ENCODE results near the gene TMLHE.
"Not testable (repeated sequence)": the region's sequence is repeated elsewhere in the genome, so short reads cannot be mapped to it uniquely, and the experiment has no call there.

TMLHE gene, protein sequence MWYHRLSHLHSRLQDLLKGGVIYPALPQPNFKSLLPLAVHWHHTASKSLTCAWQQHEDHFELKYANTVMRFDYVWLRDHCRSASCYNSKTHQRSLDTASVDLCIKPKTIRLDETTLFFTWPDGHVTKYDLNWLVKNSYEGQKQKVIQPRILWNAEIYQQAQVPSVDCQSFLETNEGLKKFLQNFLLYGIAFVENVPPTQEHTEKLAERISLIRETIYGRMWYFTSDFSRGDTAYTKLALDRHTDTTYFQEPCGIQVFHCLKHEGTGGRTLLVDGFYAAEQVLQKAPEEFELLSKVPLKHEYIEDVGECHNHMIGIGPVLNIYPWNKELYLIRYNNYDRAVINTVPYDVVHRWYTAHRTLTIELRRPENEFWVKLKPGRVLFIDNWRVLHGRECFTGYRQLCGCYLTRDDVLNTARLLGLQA

DNA sequence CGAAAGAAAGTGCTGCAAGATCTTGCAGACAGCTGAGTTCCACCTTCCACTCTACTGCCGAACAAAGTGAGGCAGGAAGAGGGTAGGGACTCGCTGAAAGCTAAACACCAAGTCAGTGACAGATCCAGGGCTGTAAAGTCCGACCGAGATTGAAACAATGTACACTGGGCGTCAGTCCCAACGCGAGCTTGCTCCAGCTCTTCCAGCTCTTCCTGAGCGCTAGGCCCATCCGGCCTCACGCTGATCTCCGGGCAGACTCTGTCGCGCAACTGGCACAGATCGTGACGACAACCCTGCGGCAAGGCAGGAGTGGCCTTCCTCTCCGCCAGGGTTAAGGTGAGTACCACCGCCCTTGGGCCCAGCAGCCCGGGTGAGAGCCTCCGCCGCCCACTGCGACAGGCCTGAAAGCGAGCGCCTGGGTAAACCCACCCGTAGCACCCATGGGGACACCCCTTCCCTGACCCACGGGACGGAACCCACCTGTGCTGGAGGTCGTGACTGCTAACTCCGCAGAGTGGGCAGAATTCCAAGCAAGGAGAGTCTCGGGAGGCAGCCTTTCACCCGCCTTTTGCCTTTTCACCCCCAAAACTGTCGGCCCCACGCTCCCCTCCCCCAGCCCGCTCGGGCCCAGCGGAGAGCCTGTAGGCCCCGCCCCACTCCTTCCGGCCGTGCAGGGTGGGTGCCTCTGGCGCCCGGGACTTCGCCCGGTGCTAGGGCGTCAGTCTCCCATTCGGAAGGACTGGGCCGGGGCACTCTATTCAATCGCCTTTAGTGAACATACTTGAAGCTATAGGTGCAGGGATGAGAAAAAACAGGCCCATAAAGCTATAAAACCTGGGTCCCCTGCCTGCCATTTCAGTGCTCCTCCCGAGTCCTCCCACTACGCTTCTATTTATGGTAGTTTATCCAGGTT is at the start of gene TMLHE, which contains the start of gene SPRY3:
TSS of gene TMLHE (minus strand) at position 641 of the 913 bp plus-strand sequence. CDS start 67,676 bp downstream, outside the sequence.
TSS of gene SPRY3 (plus strand) at position 275 of the 913 bp plus-strand sequence.
- DNase-seq, result no peak

DNA sequence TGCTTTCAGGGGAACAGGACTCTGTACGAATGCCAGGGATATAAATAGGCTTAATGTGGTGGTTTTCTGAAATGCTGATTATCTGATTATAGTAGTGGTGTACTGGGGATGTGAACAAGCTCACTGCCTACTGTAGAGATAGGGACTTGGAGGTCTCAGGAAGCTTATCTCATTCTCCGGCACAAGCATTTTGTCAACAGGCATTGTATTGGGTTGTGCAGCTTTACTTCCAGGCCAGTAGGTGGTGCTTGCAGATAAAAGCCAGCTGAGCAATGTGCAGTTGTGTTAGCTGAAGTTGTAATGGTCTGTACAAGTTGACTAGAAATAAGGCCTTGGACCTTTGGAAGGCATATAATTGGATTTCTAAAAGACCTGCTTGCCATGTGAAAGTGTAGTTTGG is 49.5 kb upstream of the TMLHE start:
- no peak for DNase-seq

DNA sequence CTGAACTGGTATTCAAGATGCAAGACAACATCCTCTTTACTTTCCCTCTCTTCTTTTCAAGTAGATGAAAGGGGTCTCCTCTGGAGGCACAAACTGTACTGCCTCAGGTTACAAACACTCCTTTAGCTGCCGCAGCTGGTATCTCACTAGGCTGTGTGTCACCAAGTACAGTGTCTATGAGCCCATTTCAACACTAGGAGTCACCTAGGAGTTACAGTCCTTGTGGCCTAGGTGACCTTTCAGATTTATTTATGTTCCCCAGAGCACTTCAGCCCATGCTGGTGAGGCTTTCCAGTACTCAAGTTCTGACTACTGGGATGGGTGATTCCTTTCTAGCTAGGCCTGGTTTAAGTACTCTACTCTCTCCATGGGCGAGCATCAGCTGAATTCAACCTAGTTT is 32.4 kb upstream of the TMLHE start:
- DNase-seq, result no peak

DNA sequence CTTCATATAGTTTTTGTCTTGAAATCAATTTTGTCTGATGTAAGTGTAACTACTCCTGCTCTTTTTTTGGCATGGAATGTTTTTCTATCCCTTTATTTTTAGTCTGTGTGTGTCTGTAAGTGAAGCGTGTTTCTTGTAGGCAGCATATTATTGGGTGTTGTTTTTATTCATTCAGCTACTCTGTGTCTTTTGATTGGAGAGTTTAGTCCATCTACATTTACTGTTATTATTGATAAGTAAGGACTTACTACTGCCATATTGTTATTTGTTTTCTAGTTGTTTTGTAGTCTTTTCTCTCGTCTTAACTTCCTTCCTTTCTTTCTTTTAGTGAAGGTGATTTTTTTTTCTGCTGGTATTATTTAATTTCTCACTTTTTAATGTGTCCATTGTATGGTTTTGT is 30.5 kb upstream of the TMLHE start:
- DNase-seq, result no peak

DNA sequence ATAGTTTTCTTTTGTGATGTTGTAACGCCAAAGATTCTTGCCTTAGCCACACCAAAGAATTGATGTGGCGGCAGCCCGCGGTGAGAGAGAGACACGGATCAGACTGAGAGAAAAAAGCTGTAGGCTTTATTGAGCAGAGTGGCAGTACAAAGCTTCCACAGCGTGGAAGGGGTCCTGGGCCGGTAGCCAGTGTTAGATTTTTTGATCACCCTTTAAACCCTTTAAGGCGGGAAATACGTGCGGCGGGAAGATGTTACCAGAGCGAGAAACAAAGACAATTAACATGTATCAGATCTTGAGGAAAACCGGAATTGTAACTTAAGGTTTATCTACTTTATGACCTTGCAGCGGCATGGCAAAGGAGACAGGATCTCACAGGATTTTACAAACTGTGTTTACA is 28.6 kb upstream of the TMLHE start:
- not testable (repeated sequence) for DNase-seq

DNA sequence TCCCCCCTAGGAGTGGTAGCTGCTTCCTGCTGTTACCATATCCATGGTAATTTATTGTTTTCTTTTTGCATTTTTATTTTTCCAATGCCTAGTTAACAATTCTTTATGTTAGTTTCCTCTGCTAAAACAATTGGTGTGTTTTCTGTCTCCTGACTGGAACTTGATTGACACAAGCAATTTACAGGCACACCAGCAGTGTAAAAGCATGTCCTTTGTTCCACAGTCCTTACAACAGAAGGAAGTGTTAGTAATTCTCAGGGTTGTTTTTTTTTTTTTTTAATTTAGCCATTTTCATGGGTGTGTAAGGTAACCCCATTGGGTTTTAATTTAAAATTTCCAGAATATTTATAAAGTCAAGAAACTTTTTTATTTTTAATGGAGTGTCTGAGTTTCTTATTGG is 25.0 kb upstream of the TMLHE start:
- DNase-seq, result no peak

DNA sequence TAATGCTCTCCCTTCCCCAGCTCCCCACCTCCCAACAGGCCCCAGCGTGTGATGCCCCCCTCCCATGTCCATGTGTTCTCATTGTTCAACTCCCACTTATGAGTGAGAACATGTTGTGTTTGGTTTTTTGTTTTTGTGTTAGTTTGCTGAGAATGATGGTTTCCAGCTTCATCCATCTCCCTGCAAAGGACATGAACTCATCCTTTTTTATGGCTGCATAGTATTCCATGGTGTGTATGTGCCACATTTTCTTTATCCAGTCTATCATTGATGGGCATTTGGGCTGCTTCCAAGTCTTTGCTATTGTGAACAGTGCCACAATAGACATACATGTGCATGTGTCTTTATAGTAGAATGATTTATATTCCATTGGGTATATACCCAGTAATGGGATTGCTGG is 22.3 kb upstream of the TMLHE start:
- not testable (repeated sequence) for DNase-seq

DNA sequence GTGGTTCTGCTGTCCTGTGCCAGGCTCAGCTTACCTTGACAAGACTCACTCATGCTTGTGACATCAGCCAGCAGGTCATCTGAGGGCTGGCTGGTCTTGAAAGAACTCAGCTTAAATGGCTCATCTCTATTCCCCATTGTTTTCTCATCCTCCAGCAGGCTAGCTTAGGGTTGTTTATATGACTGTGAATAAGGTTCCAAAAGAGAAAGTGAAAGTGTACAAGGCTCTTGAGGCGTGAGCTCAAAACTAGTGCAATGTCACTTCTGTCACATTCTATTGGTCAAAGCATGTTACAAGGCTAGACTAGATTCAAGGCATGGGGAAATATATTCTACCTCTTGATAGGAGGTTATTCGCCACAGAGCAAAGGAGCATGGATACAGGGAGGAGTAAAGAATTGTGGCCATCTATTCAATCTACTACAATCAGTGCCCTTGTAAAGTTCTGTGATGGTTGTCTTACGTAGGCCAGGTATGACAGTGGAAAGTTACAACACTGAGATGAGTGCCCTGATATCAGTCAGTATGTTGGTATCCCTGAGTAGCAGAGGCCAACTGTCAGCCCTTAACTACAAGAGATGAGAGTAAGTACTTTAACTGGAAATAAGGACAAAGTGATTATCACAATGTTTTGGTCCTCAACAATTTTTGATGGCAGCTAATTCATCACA is 19.8 kb upstream of the TMLHE start:
- no peak for DNase-seq

DNA sequence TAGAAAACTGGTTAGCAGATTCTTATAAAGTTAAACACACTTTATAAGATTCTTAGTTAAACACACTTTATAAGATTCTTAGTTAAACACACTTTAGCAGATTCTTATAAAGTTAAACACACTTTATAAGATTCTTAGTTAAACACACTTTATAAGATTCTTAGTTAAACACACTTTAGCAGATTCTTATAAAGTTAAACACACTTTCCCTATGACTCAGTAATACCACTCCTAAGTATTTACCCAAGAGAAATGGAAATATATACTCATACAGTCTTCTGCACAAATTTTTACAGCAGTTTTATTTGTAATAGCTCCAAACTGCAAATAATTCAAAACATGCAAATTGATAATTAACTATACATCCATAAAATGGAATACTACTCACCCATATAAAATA is 7.4 kb upstream of the TMLHE start:
- not testable (repeated sequence) for DNase-seq

DNA sequence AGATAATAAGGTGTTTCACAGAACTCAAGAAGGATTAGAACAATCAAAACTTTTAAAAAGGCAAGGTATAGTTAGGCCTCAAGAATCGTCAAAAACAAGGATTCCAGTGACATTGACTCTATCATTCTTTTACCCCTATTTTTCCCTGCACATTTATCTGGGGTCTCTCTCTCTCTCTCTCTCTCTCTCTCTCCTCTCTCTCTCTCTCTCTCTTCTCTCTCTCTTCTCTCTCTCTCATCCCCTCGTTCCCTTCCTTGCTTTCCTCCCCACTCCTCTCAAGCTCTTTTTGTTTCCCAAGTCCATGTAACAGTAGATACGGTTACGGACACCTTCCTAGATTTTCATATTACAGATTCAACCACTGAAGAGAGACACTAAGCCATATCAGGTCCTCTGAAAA is 3.2 kb upstream of the TMLHE start:
- DNase-seq, result no peak

DNA sequence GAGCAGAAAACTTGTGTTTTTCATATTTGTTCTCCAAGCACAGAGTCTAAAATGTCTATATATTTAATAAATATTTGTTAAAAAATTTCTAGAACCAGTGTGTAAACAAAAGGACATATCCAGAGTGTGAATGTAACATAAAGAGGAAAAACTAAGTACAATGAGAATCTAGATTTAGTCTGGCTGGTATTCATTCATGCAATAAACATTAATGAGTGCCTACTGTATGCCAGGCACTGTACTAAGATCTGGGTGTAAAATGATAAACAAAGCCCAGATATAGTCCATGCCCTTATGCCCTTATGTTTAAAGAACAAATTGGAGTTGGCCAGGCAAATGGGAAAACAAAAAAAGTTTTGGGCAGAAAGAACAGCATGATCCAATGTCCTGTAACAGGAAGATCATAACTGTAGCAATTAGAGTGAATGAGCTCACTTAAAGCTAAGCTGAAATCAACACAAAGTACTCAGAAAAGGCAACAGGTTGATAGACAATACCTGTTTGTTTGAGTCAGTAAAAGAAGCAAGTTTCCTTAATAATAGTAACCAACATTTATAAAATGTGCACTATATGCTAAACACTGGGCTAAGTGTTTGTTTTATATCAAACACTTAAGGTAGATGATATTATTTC is 1.3 kb upstream of the TMLHE start:
- DNase-seq, result no peak

DNA sequence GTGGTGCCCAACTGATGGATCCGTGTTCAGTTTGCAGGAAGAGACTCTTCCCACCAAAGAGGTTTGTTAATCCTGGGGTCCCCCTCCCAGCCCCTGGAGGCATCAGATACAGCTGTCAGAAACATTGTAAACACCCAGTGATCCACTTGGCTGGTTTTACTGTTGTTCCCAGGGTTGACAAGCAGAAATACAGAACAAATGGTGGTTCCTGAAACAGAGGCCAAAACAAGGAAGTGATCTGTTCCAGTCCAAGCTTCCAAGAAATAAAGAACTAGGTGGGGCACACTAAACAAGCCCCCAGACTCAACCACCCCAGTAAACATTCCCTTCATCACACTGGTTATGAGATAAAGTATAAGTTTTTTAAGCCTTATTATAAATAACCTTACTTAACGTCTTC is 1.4 kb downstream of the TMLHE start:
- DNase-seq, result no peak

DNA sequence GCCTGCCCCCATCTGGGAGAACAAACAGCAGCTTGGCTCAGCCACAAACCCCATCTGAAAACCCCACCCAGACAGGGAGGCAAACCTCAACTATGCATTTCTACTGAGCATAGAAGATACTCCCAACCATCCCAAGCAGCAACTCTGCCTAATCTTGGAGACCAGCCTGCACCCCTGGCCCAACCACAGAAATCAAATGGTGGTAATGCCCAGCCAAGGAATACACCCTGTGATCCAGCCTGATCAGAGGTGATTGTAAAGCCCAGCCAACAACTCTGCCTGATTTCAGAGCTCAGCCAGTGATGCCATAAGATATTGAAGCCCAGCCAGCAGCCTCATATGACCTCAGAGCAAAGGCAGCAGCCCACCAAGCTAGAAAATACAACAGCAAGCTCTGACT is 19.8 kb downstream of the TMLHE start:
- DNase-seq, result no peak

DNA sequence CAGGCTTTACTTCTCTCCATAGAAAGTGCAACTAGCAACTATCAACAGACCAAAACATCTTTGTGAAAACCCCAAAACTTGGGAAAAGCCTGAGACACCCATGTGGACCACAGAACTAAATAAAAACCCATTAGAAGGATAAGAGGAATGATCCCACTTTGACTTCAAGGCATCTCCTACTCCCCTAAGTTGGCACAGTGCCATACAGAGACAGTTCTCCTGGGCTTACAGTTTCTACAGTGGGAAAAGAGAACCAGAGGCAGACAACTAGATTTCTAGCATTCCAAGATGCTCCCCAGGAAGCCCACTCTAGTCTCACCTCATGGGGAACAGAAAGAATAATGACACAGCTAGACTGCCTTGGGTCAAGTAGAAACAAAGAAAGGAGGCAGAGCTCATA is 20.4 kb downstream of the TMLHE start:
- DNase-seq, result no peak

DNA sequence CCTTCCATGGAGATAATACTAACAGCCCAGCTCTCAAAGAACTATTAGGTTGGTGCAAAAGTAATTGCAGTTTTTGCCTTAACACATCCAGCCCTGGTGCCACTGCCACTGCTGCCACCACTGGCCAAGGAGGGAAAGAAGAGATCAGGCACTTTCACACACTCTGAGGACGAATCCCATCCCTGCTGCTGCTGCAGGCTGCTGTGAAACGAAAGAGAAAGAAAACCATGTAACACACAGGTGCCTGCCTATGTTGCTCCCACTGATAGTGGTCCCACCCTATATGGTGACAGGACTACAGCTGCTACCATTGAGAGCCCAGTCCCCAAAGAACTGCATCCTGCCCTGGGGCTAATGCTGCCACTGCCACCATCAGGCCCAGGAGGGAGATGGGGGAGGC is 35.1 kb downstream of the TMLHE start:
- no peak for DNase-seq

DNA sequence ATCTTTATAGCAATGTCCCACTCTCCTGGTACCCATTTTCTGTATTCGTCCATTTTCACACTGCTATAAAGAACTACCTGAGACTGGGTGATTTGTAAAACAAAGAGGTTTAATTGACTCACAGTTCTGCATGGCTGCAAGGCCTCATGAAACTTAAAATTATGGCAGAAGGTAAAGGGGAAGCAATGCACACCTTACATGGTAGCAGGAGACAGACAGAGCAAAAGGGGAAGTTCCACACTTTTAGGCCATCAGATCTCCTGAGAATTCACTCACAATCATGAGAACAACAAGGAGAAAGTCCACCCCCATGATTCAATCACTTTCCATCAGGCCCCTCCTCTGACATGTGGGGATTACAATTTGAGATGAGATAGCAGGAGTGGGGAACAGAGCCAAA is 49.7 kb downstream of the TMLHE start:
- DNase-seq, result no peak

DNA sequence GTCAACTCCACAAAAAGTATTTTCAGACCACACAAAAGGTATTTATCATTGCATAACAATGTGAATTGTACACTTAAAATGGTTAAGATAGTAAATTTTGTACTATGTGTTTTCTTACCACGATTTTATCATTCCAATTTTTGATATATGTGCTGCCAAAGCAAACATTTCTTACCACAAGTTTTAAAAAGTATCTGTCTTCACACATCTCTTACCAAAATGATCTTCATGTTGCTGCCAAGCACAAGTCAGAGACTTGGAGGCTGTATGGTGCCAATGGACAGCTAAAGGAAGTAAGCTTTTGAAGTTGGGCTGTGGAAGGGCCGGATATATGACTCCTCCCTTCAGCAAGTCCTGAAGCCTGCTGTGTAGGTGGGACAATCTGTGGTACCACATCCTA is 67.9 kb downstream of the TMLHE start:
- no peak for DNase-seq

DNA sequence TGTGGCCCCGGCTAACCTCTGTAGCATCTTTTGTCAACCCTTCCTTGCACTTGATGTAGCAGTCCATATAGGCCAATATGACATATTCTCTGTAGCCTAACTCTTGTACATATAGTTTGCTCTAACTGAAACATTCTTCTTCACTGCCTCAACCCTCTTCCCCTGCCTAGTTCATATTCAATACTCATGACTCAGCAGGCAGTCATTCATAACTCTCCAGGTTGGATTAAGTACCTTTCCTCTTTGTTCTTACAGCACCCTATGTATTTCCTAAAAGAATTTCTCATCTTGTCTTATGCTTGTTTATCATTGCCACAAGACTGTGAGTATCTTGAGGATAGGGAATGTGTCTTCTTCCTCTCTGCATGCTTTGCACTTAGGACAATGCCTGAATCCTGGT is 76.9 kb downstream of the TMLHE start:
- no peak for DNase-seq

DNA sequence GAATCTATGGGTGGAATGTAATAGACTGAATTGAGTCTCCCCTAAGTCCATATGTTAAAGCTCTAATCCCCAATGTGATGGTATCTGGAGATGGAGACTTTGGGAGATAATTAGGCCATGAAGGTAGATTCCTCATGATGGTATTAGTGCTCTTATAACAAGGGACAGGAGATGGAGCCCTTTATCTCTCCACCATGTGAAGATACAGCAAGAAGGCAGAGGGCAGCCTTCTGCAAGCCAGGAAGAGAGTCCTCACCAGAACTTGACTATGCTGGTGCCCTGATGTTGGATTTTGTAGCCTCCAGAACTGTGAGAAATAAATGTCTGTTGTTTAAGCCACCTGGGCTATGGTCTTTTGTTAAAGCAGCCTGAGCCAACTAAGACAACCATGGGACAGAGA is 78.0 kb downstream of the TMLHE start:
- DNase-seq, result no peak

DNA sequence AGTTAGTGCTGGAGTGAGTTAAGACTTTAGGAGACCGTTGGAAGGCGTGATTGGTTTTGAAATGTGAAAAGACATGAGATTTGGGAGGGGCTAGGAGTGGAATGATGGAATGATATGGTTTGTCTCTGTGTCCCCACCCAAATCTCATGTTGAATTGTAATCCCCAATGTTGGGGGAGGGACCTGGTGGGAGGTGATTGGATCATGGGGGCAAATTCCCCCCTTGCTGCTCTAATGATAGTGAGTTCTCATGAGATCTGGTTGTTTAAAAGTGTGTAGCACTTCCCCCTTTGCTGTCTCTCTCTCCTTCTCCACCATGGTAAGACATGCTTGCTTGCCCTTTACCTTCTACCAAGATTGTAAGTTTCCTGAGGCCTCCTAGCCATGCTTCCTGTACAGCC is 85.7 kb downstream of the TMLHE start:
- not testable (repeated sequence) for DNase-seq

DNA sequence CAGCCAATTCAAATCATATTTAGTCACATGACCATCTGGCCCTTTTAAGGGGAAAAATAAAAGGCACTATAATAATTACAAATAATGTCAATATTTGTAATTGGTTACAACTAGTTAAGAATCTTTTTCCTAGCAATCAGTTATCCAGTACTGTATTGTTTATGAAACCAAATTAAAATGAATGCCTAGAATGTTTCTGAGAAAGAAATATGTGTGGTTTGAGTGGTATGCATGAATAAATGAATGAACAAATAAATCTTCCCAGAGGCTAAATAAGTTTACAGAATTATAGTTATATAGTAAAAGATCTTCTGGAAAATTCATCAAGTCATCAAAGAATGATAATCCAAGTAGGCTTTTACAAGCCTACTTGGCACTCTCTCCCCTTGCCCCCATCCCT is 98.5 kb downstream of the TMLHE start:
- no peak for DNase-seq

DNA sequence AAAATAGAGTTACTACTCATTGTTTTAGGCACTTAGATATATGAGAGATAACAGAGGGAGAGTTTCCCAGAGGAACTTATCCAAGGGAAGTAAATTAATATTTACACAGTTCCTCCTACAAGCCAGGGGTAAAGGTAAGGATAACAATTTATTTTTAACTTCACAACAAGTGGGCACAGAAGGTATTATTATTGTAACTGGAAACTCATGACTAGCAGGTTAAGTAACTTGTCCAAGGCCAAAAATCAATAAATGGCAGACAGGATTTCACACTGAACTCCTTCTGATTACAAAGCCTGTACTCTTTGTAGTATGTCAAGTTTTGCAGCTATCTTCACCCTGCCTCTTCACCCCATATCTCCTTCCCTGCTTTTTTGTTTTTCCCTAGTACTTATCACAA is 107.5 kb downstream of the TMLHE start:
- DNase-seq, result no peak

DNA sequence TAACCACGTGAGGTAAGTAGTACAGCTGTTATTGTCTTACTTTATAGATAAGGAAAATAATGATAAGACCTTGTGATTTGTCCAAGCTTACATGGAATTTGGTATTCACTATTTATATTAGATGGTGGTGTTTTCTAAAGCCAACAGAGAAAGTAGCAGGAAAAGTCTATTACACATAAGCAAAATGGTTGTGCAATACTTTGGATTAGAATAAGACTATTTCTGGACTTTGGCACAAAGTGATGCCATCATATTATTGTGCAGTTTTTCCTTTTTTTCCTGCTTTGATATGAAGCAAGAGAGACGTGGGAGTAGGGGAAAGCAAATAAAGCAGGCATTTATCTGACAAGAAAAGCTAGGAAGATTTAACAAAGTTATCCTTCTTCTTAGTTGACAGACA is 117.6 kb downstream of the TMLHE start:
- DNase-seq, result not testable (repeated sequence)

All from 8988T (cell line).